ENCODE results near the gene SIGLEC7. TPM values are rescaled to one million over a fixed set of nuclear protein-coding genes. Genes with fewer than 3 reads are reported as not detected.
A peak's percentile ranks its signal among the peaks of the same experiment; 100 is the strongest.

SIGLEC7 gene
- 100 to 1,000 TPM; 108 to 213 (median 129) TPM for polyA plus RNA-seq

- DNase-seq, result peak in 1 of 3 donors; percentile 34
- Mint-ChIP-seq H3K27me3 (ENCODE audit: low read depth in 3 of 3) (peaks cover 2 to 6% (median 4%) of the 10 kb centered on the region in 3 donors), H3K27ac (peak within 1 kb of the TSS; percentile 94 to 97 (median 95)), H3K9me3 (no peaks in the 10 kb centered on the region), H3K4me3 (peak within 1 kb of the TSS; percentile 89 to 95 (median 92)), H3K4me1 (peaks cover 89 to 90% of the 10 kb centered on the region in 2 donors), H3K36me3 (peaks cover 0 to 27% (median 16%) of the 10 kb centered on the region in 3 donors)
These were observed at the start of gene SIGLEC7 for GRCh38 chr19:51142119-51142518. TSS of gene SIGLEC7 (plus strand) at chr19:51142301. CDS start at chr19:51142370, 69 bp downstream.

- Mint-ChIP-seq H3K9me3 (no peaks in the 10 kb centered on the region), H3K36me3 (peaks cover 0 to 4% (median 0%) of the 10 kb centered on the region in 3 donors), H3K27me3 (ENCODE audit: low read depth in 3 of 3) (peaks cover 0 to 4% (median 2%) of the 10 kb centered on the region in 3 donors), H3K4me1 (peaks cover 12 to 19% of the 10 kb centered on the region in 2 donors), H3K27ac (peak overlapping the region in 1 of 6 donors; percentile 11), H3K4me3 (no peak overlapping the region)
- DNase-seq, result no peak
These were observed 49.0 kb upstream of the SIGLEC7 start for GRCh38 chr19:51093101-51093500.

GRCh38 chr19:51093510-51094345 lies 48.4 kb upstream of the SIGLEC7 start:
- H3K9me3 Mint-ChIP-seq, result no peaks in the 10 kb centered on the region
- H3K36me3 Mint-ChIP-seq, result peaks cover 0 to 4% (median 0%) of the 10 kb centered on the region in 3 donors
- peak overlapping the region in 1 of 6 donors; percentile 11 for H3K27ac Mint-ChIP-seq
- H3K4me1 Mint-ChIP-seq, result peaks cover 12 to 19% of the 10 kb centered on the region in 2 donors
- peaks cover 0 to 4% (median 2%) of the 10 kb centered on the region in 3 donors for H3K27me3 Mint-ChIP-seq (ENCODE audit: low read depth in 3 of 3)
- H3K4me3 Mint-ChIP-seq, result no peak overlapping the region
- DNase-seq, result no peak

- no peak overlapping the region for H3K27ac Mint-ChIP-seq
- H3K36me3 Mint-ChIP-seq, result peaks cover 3 to 6% (median 4%) of the 10 kb centered on the region in 3 donors
- H3K9me3 Mint-ChIP-seq, result no peaks in the 10 kb centered on the region
- peaks cover 19 to 20% of the 10 kb centered on the region in 2 donors for H3K4me1 Mint-ChIP-seq
- H3K4me3 Mint-ChIP-seq, result no peak overlapping the region
- peaks cover 0 to 4% (median 1%) of the 10 kb centered on the region in 3 donors for H3K27me3 Mint-ChIP-seq (ENCODE audit: low read depth in 3 of 3)
- peak; percentile 29 to 31 (median 31) for DNase-seq
These were observed 47.3 kb upstream of the SIGLEC7 start for GRCh38 chr19:51094696-51095279.

GRCh38 chr19:51096473-51097165 lies 45.5 kb upstream of the SIGLEC7 start:
- H3K4me1 Mint-ChIP-seq, result peaks cover 21 to 31% of the 10 kb centered on the region in 2 donors
- H3K27ac Mint-ChIP-seq, result peak overlapping the region in 5 of 6 donors; percentile 39 to 82 (median 57)
- H3K9me3 Mint-ChIP-seq, result no peaks in the 10 kb centered on the region
- H3K36me3 Mint-ChIP-seq, result peaks cover 4 to 7% (median 4%) of the 10 kb centered on the region in 3 donors
- peaks cover 0 to 4% (median 0%) of the 10 kb centered on the region in 3 donors for H3K27me3 Mint-ChIP-seq (ENCODE audit: low read depth in 3 of 3)
- peak overlapping the region in 2 of 5 donors; percentile 1 to 46 for H3K4me3 Mint-ChIP-seq
- no peak for DNase-seq

- DNase-seq, result peak; percentile 57 to 66 (median 62)
- Mint-ChIP-seq H3K4me3 (peak overlapping the region in 4 of 5 donors; percentile 1 to 46 (median 32)), H3K27me3 (ENCODE audit: low read depth in 3 of 3) (peaks cover 0 to 4% (median 0%) of the 10 kb centered on the region in 3 donors), H3K27ac (peak overlapping the region in 5 of 6 donors; percentile 39 to 82 (median 57)), H3K9me3 (no peaks in the 10 kb centered on the region), H3K4me1 (peaks cover 23 to 34% of the 10 kb centered on the region in 2 donors), H3K36me3 (peaks cover 4 to 9% (median 4%) of the 10 kb centered on the region in 3 donors)
These were observed 44.8 kb upstream of the SIGLEC7 start for GRCh38 chr19:51097166-51097738.

- H3K27ac Mint-ChIP-seq, result peak overlapping the region in 2 of 6 donors; percentile 13 to 40
These were observed 44.3 kb upstream of the SIGLEC7 start for GRCh38 chr19:51097796-51098195.

GRCh38 chr19:51098365-51099046 lies 43.6 kb upstream of the SIGLEC7 start:
- no peaks in the 10 kb centered on the region for H3K9me3 Mint-ChIP-seq
- H3K4me1 Mint-ChIP-seq, result peaks cover 29 to 46% of the 10 kb centered on the region in 2 donors
- H3K36me3 Mint-ChIP-seq, result peaks cover 4 to 16% (median 9%) of the 10 kb centered on the region in 3 donors
- peak; percentile 22 to 54 (median 27) for DNase-seq
- peaks cover 0 to 1% (median 0%) of the 10 kb centered on the region in 3 donors for H3K27me3 Mint-ChIP-seq (ENCODE audit: low read depth in 3 of 3)
- peak overlapping the region in 3 of 6 donors; percentile 30 to 74 (median 69) for H3K27ac Mint-ChIP-seq
- peak overlapping the region in 3 of 5 donors; percentile 30 to 54 (median 44) for H3K4me3 Mint-ChIP-seq

More at GRCh38 chr19:51097796-51098195, 44.3 kb upstream of the SIGLEC7 start:
- Mint-ChIP-seq H3K36me3 (peaks cover 4 to 15% (median 7%) of the 10 kb centered on the region in 3 donors), H3K9me3 (no peaks in the 10 kb centered on the region), H3K27me3 (ENCODE audit: low read depth in 3 of 3) (peaks cover 0 to 4% (median 0%) of the 10 kb centered on the region in 3 donors), H3K4me3 (peak overlapping the region in 2 of 5 donors; percentile 30 to 54), H3K4me1 (peaks cover 28 to 39% of the 10 kb centered on the region in 2 donors)
- no peak for DNase-seq

GRCh38 chr19:51099047-51099382 lies 43.1 kb upstream of the SIGLEC7 start:
- no peaks in the 10 kb centered on the region for H3K27me3 Mint-ChIP-seq (ENCODE audit: low read depth in 3 of 3)
- H3K4me3 Mint-ChIP-seq, result peak overlapping the region in 3 of 5 donors; percentile 20 to 54 (median 30)
- peaks cover 4 to 16% (median 9%) of the 10 kb centered on the region in 3 donors for H3K36me3 Mint-ChIP-seq
- H3K27ac Mint-ChIP-seq, result peak overlapping the region; percentile 12 to 74 (median 51)
- DNase-seq, result no peak
- no peaks in the 10 kb centered on the region for H3K9me3 Mint-ChIP-seq
- peaks cover 31 to 49% of the 10 kb centered on the region in 2 donors for H3K4me1 Mint-ChIP-seq

- H3K27ac Mint-ChIP-seq, result peak overlapping the region in 4 of 6 donors; percentile 29 to 69 (median 52)
- no peak overlapping the region for H3K4me3 Mint-ChIP-seq
- H3K27me3 Mint-ChIP-seq (ENCODE audit: low read depth in 3 of 3), result no peaks in the 10 kb centered on the region
- no peak for DNase-seq
- no peaks in the 10 kb centered on the region for H3K9me3 Mint-ChIP-seq
- H3K36me3 Mint-ChIP-seq, result peaks cover 3 to 16% (median 12%) of the 10 kb centered on the region in 3 donors
- peaks cover 40 to 61% of the 10 kb centered on the region in 2 donors for H3K4me1 Mint-ChIP-seq
These were observed 41.5 kb upstream of the SIGLEC7 start for GRCh38 chr19:51100601-51101000.

GRCh38 chr19:51101171-51101865 lies 40.8 kb upstream of the SIGLEC7 start:
- Mint-ChIP-seq H3K4me1 (peaks cover 44 to 68% of the 10 kb centered on the region in 2 donors), H3K27ac (peak overlapping the region; percentile 7 to 69 (median 42)), H3K4me3 (no peak overlapping the region), H3K27me3 (ENCODE audit: low read depth in 3 of 3) (no peaks in the 10 kb centered on the region), H3K36me3 (peaks cover 3 to 19% (median 12%) of the 10 kb centered on the region in 3 donors), H3K9me3 (no peaks in the 10 kb centered on the region)
- DNase-seq, result no peak

GRCh38 chr19:51102991-51103390 lies 39.1 kb upstream of the SIGLEC7 start:
- no peak overlapping the region for H3K4me3 Mint-ChIP-seq
- H3K36me3 Mint-ChIP-seq, result peaks cover 3 to 19% (median 12%) of the 10 kb centered on the region in 3 donors
- peak overlapping the region in 4 of 6 donors; percentile 29 to 71 (median 56) for H3K27ac Mint-ChIP-seq
- peaks cover under 1 to 2% (median 2%) of the 10 kb centered on the region in 3 donors for H3K27me3 Mint-ChIP-seq (ENCODE audit: low read depth in 3 of 3)
- no peak for DNase-seq
- H3K9me3 Mint-ChIP-seq, result no peaks in the 10 kb centered on the region
- peaks cover 45 to 73% of the 10 kb centered on the region in 2 donors for H3K4me1 Mint-ChIP-seq

Measured in immature natural killer cell (primary cell).